GM18873 (cell line): ENCODE data around the gene TEKT5.
"Not testable (repeated sequence)": the region's sequence is repeated elsewhere in the genome, so short reads cannot be mapped to it uniquely, and the experiment has no call there.

ENCODE experiments used
- ATAC-seq: cut with Tn5 transposase; IDR thresholded peaks from one replicate; pipeline ENCODE4 v1.9.1; 2021; ENCODE audit warnings: mild to moderate bottlenecking, moderate library complexity, moderate number of reproducible peaks; ENCODE audit not compliant: unreplicated experiment, low FRiP score

The TEKT5 gene

DNA sequence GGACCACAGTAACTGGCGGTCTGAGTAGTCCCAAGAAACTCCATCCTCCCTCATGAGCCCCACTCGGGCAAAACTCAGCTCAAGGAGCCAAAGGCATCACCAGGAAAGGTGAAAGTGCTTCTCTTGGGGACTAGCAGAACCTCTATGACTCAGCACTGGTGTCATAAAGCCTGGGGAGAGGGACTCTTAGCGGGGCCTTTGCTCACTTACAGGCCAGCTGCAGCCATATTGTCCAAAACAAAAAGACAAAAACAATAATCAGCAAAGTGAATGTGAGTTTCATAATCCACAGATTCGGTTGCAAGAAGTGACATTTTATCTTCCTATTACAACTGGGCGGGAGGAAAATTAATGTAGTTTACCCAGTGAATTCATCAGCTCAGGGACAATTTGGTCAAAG is at the start of gene TEKT5:
Gene TEKT5, minus strand, starts transcription at position 101 of the 400 bp plus-strand sequence. Its CDS starts 57 bp downstream, at position 44.
- no peak for ATAC-seq

DNA sequence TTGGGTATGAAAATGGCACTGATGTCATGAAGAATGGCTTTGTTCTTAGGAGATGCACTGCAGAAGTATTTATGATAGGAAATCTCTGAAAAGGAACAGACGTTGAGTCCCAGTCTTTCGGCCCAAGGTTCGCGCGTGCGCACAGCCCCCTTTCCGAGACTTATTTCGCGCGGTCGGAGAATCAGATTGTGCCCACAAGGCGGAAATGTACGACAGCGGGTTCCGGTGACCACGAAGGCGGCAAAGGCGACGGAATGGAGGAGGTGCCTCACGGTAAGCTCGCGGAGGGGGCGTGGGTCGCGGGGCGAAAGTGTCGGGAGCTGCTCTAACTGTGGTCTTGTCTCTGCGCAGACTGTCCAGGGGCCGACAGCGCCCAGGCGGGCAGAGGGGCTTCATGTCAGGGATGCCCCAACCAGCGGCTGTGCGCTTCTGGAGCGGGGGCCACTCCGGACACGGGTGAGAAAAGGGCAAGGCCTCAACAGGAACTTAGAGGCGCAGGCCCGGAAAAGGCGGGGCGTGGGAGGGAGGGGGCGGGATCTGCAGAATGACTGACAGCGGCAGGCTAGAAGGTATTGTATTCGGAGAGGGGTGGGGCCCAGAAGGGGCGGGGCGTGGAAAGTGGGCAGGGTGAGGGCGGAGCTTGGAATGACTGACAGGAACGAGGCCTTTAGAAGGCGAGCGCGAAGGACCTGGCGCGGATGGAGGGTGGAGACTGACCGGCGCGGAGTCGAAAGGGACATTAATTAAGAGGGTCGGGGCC is 49.1 kb upstream of the TEKT5 start, which contains the start of gene NUBP1:
Gene NUBP1, plus strand, starts transcription at position 233 of the 760 bp plus-strand sequence. Its CDS starts 22 bp downstream, at position 255.
- peak; percentile 67 for ATAC-seq

- peak; percentile 1 for ATAC-seq
These were observed 48.5 kb upstream of the TEKT5 start for GRCh38 chr16:10743227-10743609.

DNA sequence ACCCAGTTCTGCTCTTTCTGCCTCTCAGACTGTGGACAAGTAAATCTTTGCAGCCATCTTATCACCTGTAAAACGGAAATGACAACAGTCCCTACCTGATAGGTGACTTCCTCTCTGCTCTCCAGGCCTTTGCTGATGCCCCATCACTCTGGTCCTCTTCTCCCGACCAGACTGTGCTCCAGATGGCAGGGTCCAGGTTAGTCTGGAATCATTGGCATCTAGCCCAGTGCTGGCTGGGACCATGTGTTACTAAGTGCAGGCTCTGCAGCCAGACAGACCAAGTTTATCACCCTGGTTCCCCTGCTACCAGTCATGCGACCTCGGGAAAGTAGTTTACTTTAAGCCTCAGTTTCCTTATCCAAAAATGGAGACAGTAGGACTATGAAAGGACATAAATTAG is 47.1 kb upstream of the TEKT5 start:
- ATAC-seq = no peak

DNA sequence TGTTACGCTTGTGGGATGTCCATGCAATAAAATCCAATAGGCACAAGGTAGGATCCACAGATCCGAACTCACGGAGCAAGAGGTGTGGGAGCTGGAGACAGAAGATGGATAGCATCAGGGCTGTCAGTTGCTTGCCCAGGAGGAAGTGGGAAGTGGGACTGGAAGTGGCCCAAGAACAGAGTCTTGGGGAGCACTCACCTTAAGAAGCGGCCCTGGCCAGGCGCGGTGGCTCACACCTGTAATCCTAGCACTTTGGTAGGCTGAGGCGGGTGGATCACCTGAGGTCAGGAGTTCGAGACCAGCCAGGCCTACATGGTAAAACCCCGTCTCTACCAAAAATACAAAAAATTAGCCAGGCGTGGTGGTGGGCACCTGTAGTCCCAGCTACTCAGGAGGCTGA is 46.5 kb upstream of the TEKT5 start:
- ATAC-seq = not testable (repeated sequence)

DNA sequence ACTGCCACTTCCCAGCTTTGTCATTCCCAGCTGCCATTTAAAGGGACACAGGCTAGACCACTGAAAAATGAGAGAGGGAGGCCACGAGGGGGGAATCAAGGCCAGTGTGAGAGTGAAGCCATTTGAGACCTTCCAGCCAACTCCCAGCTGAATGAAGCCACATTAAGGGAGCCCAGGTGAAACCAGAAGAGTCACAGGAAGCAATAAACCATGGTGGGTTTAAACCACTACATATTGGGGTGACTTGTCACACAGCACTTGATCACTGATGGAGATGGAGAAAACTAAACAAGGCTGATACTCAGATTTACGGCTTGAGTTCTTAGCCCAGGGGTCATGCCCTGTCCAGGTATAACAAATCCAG is 46.1 kb upstream of the TEKT5 start:
- ATAC-seq = no peak

- ATAC-seq = no peak
These were observed 45.5 kb upstream of the TEKT5 start for GRCh38 chr16:10740000-10740844.

DNA sequence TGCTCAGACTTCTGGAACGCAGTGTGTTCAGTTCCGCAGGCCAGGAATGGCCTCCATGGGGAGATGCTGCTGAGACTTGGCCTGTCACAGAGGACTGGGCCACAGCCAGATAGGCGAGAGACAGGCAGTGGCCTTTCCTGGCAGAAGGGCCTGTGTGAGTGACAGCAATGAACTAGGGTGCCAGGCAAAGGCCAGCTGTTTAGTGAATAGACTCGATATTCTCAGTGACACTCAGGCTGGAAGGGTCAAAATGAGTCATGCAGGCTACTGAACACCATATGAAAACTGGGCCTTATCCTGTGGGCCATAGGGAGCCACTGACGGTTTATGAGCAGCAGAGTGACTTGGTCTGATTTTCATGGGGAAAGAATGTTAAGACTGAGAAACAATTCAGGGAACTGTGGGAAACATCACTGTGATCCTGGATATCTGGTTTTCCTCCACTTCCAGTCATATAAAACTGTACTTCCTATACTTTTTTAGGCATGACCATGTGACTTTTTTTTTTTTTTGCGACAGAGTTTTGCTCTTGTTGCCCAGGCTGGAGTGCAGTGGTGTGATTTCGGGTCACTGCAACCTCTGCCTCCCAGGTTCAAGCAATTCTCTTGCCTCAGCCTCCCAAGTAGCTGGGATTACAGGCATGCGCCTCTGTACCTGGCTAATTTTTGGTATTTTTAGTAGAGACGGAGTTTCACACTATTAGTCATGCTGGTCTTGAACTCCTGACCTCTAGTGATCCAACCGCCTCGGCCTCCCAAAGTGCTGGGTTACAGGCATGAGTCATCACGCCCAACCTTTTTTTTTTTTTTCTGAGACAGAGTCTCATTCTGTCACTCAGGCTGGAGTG is 43.7 kb upstream of the TEKT5 start:
- ATAC-seq = peak; percentile 64

DNA sequence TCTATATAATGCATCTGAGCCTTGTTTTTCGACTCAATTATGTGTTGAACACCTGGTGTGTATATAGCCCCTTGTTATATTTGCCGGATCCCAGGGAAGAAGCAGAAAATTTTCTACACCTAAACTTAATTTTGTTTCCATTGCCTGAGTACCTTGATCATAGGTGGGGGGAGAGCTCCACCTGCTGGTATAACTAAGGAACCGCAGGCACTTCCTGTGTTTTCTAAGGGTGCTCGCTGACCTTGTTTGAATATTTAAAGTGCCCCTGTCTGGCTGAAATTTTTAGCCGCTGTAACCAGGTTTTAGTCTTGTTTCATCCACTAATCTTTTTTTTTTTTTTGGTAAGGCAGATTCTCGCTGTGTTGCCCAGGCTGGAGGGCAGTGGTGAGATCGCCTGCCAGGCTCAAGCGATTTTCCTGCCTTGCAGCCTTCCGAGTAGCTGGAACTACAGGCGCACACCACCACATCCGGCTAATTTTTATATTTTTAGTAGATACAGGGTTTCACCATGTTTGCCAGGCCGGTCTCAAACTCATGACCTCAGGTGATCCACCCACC is 42.4 kb upstream of the TEKT5 start:
- no peak for ATAC-seq

- ATAC-seq = no peak
These were observed 37.1 kb upstream of the TEKT5 start for GRCh38 chr16:10731790-10732189.

GRCh38 chr16:10729104-10730048 is 34.6 kb upstream of the TEKT5 start:
- no peak for ATAC-seq

DNA sequence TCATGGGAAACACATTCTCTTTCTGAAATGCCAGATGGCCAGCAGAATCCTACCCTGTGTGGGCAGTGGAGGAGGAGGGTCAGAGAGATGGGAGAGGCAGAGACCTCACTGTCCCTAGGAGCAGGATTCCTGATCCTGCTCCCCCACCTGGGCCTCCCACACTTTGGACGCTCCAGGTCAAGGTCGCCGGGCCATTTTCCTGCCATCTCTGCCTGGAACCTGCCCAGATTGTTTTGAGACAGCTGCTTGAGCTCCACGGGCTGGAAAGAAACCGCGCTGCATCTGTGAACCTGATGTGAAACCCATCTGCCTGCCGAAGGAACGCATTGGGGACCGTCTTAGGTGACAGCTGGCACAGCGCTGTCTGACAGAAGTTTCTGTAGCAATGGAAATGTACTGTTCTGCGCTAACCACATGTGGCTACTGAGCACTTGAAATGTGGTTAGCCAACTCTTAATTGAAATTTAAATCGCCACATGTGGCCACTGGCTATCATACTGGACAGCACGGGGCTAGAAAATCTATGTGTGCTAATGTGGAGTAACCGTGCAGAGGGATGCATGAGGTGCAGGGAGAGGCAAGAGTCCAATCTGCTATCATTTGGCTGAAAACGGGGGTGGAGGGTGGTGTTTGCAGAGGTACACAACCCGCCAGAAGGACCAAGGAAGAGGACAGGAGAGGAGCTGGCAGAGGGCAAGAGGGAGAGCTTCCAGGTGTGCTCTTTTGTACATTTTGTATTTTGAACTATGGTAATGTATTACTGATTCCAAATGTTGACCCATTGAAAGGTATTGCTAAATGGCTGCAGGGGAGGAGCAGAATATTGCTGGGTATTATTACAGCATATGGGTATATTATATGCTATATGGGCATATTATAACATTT is 33.5 kb upstream of the TEKT5 start:
- ATAC-seq = no peak

GRCh38 chr16:10708969-10709368 is 14.2 kb upstream of the TEKT5 start:
- ATAC-seq = no peak

- no peak for ATAC-seq
These were observed 5.0 kb upstream of the TEKT5 start for GRCh38 chr16:10699756-10700155.

DNA sequence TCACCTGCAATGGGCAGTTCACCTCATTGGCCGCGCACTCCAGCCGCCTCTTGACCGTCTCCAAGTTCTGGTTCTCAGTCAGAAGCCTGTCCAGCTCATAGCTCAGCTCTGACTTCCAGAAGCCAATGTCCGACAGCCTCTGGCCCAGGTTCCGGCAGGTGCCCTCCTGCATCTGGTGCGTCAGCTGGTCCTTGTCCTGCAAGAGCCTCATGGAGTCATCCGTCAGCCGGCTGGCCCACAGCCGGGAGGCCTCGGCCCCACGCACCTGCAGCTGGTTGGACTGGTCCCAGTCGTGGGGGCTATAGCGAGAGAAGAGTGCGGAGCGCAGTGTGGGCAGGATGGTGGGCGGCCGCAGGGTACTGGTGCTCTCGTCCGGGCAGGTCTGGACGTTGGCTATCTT is 424 bp downstream of the TEKT5 start:
- ATAC-seq = no peak

- no peak for ATAC-seq
These were observed 841 bp downstream of the TEKT5 start for GRCh38 chr16:10693889-10694288.

DNA sequence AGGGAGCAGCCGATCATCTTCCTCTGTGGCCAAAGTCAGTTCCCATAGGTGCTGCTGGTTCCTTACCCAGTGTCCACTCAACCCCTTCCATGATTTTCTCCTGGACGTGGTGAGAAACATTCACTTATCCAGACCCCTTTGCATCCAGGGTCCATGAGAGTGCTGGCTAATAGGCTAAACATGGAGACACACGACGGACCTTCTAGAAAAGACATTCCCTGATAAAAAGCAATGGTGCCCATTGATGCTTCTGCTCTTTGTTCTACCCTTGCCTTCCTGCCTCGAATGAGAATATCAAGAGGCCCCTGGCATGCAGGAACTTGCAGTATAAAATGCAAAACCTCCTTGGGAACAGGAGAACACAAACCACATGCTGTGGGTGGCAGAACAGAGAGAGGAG is 2.3 kb downstream of the TEKT5 start:
- no peak for ATAC-seq

DNA sequence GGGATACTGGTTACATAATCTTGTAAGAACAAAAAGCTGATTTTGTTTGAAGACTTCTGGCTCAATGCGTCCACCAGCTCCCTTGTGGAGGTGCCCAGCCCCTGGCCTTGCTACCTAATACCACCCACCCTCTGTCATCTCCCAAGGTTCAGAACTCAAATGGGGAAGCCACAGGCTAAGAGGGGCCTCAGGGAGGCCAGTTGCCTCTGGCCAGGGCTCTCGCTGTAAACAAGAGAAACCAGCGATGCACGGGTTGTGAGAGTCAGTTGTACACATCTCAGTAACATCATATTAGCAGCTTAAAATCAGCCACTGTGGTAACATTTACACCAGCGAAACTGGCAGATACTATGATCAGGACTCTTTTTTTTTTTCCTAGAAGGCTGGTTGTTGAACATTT is 6.0 kb downstream of the TEKT5 start:
- no peak for ATAC-seq
